HT-29 (cell line): ENCODE data around the gene PRKD3. TPM values are rescaled to one million over a fixed set of nuclear protein-coding genes. Genes with fewer than 3 reads are reported as not detected.

Experiments
- DNase-seq: peaks from one replicate; pipeline ENCODE4 v3.0.0-alpha.2; 2015; ENCODE audit warnings: low spot score
- total RNA-seq: library from RNA; depleted of rRNA; stranded (reverse); fragments of >200 nt; shearing (Covaris generic); gene quantifications from 2 replicates; pipeline ENCODE4 v1.2.3, GENCODE V29; 2014; rRNA removed

Gene PRKD3
- 14.0 and 17.2 TPM in 2 replicates for total RNA-seq

GRCh38 chr2:37324786-37325624, at the start of gene PRKD3:
TSS of gene PRKD3 (minus strand) at chr2:37324833. CDS start at chr2:37316524, 8,309 bp downstream.
- peak; percentile 57 for DNase-seq

- DNase-seq = no peak
Measured at GRCh38 chr2:37372000-37372399, 47.4 kb upstream of the PRKD3 start.

GRCh38 chr2:37370666-37371065, 46.0 kb upstream of the PRKD3 start:
- DNase-seq = no peak

GRCh38 chr2:37367984-37368383, 43.4 kb upstream of the PRKD3 start:
- DNase-seq = no peak

GRCh38 chr2:37367310-37367709, 42.7 kb upstream of the PRKD3 start:
- no peak for DNase-seq

- DNase-seq = no peak
Measured at GRCh38 chr2:37366773-37367172, 42.1 kb upstream of the PRKD3 start.

GRCh38 chr2:37365669-37366068, 41.0 kb upstream of the PRKD3 start:
- DNase-seq = no peak

- no peak for DNase-seq
Measured at GRCh38 chr2:37364351-37364750, 39.7 kb upstream of the PRKD3 start.

GRCh38 chr2:37361994-37362698, 37.5 kb upstream of the PRKD3 start:
- no peak for DNase-seq

- DNase-seq = no peak
Measured at GRCh38 chr2:37361216-37361815, 36.7 kb upstream of the PRKD3 start.

GRCh38 chr2:37358466-37358865, 33.8 kb upstream of the PRKD3 start:
- no peak for DNase-seq

- no peak for DNase-seq
Measured at GRCh38 chr2:37357530-37357929, 32.9 kb upstream of the PRKD3 start.

- no peak for DNase-seq
Measured at GRCh38 chr2:37357069-37357468, 32.4 kb upstream of the PRKD3 start.

- DNase-seq = no peak
Measured at GRCh38 chr2:37356299-37356698, 31.7 kb upstream of the PRKD3 start.

- no peak for DNase-seq
Measured at GRCh38 chr2:37355735-37356134, 31.1 kb upstream of the PRKD3 start.

GRCh38 chr2:37354531-37354930, 29.9 kb upstream of the PRKD3 start:
- DNase-seq = no peak

- DNase-seq = peak; percentile 92
Measured at GRCh38 chr2:37350034-37350433, 25.4 kb upstream of the PRKD3 start.

GRCh38 chr2:37349231-37349860, 24.7 kb upstream of the PRKD3 start:
- peak; percentile 73 for DNase-seq

- DNase-seq = no peak
Measured at GRCh38 chr2:37348155-37348554, 23.5 kb upstream of the PRKD3 start.

- DNase-seq = peak; percentile 79
Measured at GRCh38 chr2:37344453-37345361, 20.1 kb upstream of the PRKD3 start, which contains the start of gene QPCT. TSS of gene QPCT (plus strand) at chr2:37344630. CDS start at chr2:37344732, 102 bp downstream.
